DOHH2 (cell line): Measurements from ENCODE around the gene IGSF22.

Experiments
- H3F3A ChIP-seq: fragments of 200-600 bp; sonication (generic), shearing (Covaris generic); 2 replicates; pipeline ENCODE4 v1.6.0; 2016; ENCODE audit warnings: antibody characterized with exemption, mild to moderate bottlenecking; ENCODE audit not compliant: control insufficient read depth, insufficient read depth
- H3K27ac ChIP-seq: fragments of 200-600 bp; sonication (generic); 2 replicates; pipeline ENCODE4 v1.5.1; 2014; ENCODE audit warnings: low read depth, mild to moderate bottlenecking, low read length, moderate library complexity
- H3K27me3 ChIP-seq: fragments of 200-600 bp; sonication (generic); 2 replicates; pipeline ENCODE4 v1.6.1; 2014; ENCODE audit warnings: mild to moderate bottlenecking, low read length, mixed read lengths; ENCODE audit not compliant: control insufficient read depth
- H3K36me3 ChIP-seq: fragments of 200-600 bp; sonication (generic); 2 replicates; pipeline ENCODE4 v1.6.1; 2014; ENCODE audit warnings: mild to moderate bottlenecking, low read length, moderate library complexity, mixed read lengths; ENCODE audit not compliant: control insufficient read depth
- H3K4me1 ChIP-seq: fragments of 200-600 bp; sonication (generic); 2 replicates; pipeline ENCODE4 v1.6.1; 2014; ENCODE audit warnings: mild to moderate bottlenecking, low read length, mixed read lengths; ENCODE audit not compliant: control insufficient read depth
- H3K4me2 ChIP-seq: fragments of 200-600 bp; sonication (generic); 2 replicates; pipeline ENCODE4 v1.6.0; 2014; ENCODE audit warnings: mild to moderate bottlenecking, low read length, moderate library complexity
- H3K4me3 ChIP-seq: fragments of 200-600 bp; sonication (generic); 2 replicates; pipeline ENCODE4 v1.5.1; 2014; ENCODE audit warnings: mild to moderate bottlenecking, low read length, mixed read lengths
- H3K79me2 ChIP-seq: fragments of 200-600 bp; sonication (generic); 2 replicates; pipeline ENCODE4 v1.6.1; 2014; ENCODE audit warnings: mild to moderate bottlenecking, low read length, mixed read lengths; ENCODE audit not compliant: control insufficient read depth
- H3K9me2 ChIP-seq: fragments of 200-600 bp; sonication (generic); replicated peaks from 2 replicates; pipeline ENCODE4 v1.6.1; 2014; ENCODE audit warnings: mild to moderate bottlenecking, low read length, mixed read lengths; ENCODE audit not compliant: control insufficient read depth
- H3K9me3 ChIP-seq: fragments of 200-600 bp; sonication (generic); 2 replicates; pipeline ENCODE4 v1.6.1; 2014; ENCODE audit warnings: antibody characterized with exemption, low read length, mixed read lengths; ENCODE audit not compliant: control insufficient read depth, insufficient read depth
- H4K20me1 ChIP-seq: fragments of 200-600 bp; sonication (generic); 2 replicates; pipeline ENCODE4 v1.6.0; 2014; ENCODE audit warnings: low read depth, mild to moderate bottlenecking, antibody characterized with exemption, low read length, moderate library complexity; ENCODE audit not compliant: control insufficient read depth, insufficient read depth
- CTCF ChIP-seq: fragments of 200-600 bp; sonication (generic); IDR thresholded peaks from one replicate; pipeline ENCODE4 v1.5.1; 2014; ENCODE audit warnings: antibody characterized with exemption, mild to moderate bottlenecking, low read depth, low read length; ENCODE audit not compliant: poor library complexity, severe bottlenecking
- EZH2phosphoT487 ChIP-seq: fragments of 200-600 bp; sonication (generic); IDR thresholded peaks from 2 replicates; pipeline ENCODE4 v1.6.1; 2017; ENCODE audit warnings: borderline replicate concordance, mild to moderate bottlenecking, antibody characterized with exemption, low read length, moderate library complexity, mixed read lengths

The IGSF22 gene

GRCh38 chr11:18757811-18758210, 31.8 kb upstream of the IGSF22 start:
- Histone ChIP-seq H3K4me1 (no peaks in the 10 kb centered on the region), H3K79me2 (no peaks in the 10 kb centered on the region), H3K4me3 (no peak overlapping the region), H3K9me3 (no peaks in the 10 kb centered on the region), H3K27me3 (peaks cover 7% of the 10 kb centered on the region), H3F3A (no peaks in the 10 kb centered on the region), H4K20me1 (no peaks in the 10 kb centered on the region), H3K4me2 (no peak overlapping the region), H3K36me3 (no peaks in the 10 kb centered on the region), H3K27ac (no peak overlapping the region), H3K9me2 (no peaks in the 10 kb centered on the region)
- no peak for TF ChIP-seq CTCF
- no peak for TF ChIP-seq EZH2phosphoT487

- H3K4me1 ChIP-seq, result no peaks in the 10 kb centered on the region
- no peak overlapping the region for H3K27ac ChIP-seq
- H3K9me3 ChIP-seq, result no peaks in the 10 kb centered on the region
- peaks cover 7% of the 10 kb centered on the region for H3K27me3 ChIP-seq
- TF ChIP-seq EZH2phosphoT487 (no peak), CTCF (no peak)
- H3K4me2 ChIP-seq, result no peak overlapping the region
- no peaks in the 10 kb centered on the region for H3F3A ChIP-seq
- no peaks in the 10 kb centered on the region for H3K79me2 ChIP-seq
- H3K9me2 ChIP-seq, result no peaks in the 10 kb centered on the region
- H4K20me1 ChIP-seq, result no peaks in the 10 kb centered on the region
- no peaks in the 10 kb centered on the region for H3K36me3 ChIP-seq
- no peak overlapping the region for H3K4me3 ChIP-seq
Observed at GRCh38 chr11:18756889-18757288, 30.9 kb upstream of the IGSF22 start.

GRCh38 chr11:18754308-18754707, 28.3 kb upstream of the IGSF22 start:
- TF ChIP-seq CTCF, result no peak
- TF ChIP-seq EZH2phosphoT487, result no peak
- Histone ChIP-seq H3K4me2 (no peak overlapping the region), H4K20me1 (no peaks in the 10 kb centered on the region), H3K9me2 (no peaks in the 10 kb centered on the region), H3K36me3 (no peaks in the 10 kb centered on the region), H3K4me1 (no peaks in the 10 kb centered on the region), H3K27me3 (peaks cover 7% of the 10 kb centered on the region), H3K79me2 (no peaks in the 10 kb centered on the region), H3K4me3 (no peak overlapping the region), H3F3A (no peaks in the 10 kb centered on the region), H3K9me3 (no peaks in the 10 kb centered on the region), H3K27ac (no peak overlapping the region)

GRCh38 chr11:18752502-18752901, 26.5 kb upstream of the IGSF22 start:
- no peaks in the 10 kb centered on the region for H3F3A ChIP-seq
- no peaks in the 10 kb centered on the region for H4K20me1 ChIP-seq
- H3K9me2 ChIP-seq, result no peaks in the 10 kb centered on the region
- no peak overlapping the region for H3K4me2 ChIP-seq
- no peaks in the 10 kb centered on the region for H3K79me2 ChIP-seq
- H3K27ac ChIP-seq, result no peak overlapping the region
- no peak overlapping the region for H3K4me3 ChIP-seq
- TF ChIP-seq CTCF, result no peak
- no peak for TF ChIP-seq EZH2phosphoT487
- H3K4me1 ChIP-seq, result no peaks in the 10 kb centered on the region
- H3K36me3 ChIP-seq, result no peaks in the 10 kb centered on the region
- H3K27me3 ChIP-seq, result peaks cover 5% of the 10 kb centered on the region
- no peaks in the 10 kb centered on the region for H3K9me3 ChIP-seq
